EL (cell line): ENCODE measurements around the gene SELENOI.

Source experiments
- DNase-seq: peaks from one replicate; pipeline ENCODE4 v3.0.0-alpha.2; 2016

The SELENOI gene

DNA sequence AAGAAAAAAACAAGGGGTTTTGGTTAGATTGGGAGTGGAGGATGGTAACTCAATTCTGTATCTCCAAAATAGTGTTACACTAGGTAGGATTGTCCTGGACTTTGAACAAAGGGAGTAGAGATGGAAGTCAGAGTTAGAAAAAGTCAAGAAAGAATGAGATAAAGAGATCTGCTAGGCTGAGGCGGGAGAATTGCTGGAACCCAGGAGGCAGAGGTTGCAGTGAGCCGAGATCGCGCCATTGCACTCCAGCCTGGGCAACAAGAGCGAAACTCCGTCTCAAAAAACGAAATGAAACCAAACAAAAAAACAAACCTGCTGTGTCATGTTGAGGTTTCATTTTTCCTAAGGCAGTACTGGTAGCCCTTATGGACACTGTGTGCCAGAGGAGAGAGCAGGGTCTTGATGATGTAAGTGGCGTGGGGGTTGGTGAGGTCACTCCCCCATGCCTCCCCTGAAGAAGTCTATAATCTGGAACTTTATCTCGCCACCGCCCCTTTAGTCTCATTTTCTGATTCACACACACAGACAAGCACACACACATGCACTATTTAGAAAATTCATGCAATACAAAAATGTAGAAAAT is 66.2 kb downstream of the SELENOI start:
- DNase-seq: no peak

GRCh38 chr2:26414311-26414710 is 68.4 kb downstream of the SELENOI start:
- no peak for DNase-seq

GRCh38 chr2:26421961-26422360 is 76.0 kb downstream of the SELENOI start:
- DNase-seq: no peak

GRCh38 chr2:26422947-26423629 is 77.1 kb downstream of the SELENOI start:
- no peak for DNase-seq

DNA sequence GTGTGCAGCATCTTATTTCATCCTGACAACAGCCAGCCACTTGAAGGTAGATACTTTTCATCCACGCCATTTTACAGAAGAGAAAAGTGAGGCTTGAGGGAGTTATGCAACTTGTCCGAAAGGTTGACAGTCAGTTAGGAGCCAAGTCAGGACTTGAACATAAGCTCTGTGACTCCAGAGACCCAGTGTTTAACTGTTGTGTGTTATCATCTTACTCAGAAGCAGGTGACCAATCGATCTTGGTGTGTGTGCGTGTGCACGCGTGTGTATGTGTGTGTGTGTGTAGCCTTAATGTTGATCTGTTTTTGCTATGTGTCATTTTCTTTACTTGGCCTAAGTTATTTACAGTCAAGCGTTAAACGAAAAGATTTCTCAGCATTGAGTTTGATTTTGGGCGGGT is 77.8 kb downstream of the SELENOI start:
- DNase-seq: no peak

DNA sequence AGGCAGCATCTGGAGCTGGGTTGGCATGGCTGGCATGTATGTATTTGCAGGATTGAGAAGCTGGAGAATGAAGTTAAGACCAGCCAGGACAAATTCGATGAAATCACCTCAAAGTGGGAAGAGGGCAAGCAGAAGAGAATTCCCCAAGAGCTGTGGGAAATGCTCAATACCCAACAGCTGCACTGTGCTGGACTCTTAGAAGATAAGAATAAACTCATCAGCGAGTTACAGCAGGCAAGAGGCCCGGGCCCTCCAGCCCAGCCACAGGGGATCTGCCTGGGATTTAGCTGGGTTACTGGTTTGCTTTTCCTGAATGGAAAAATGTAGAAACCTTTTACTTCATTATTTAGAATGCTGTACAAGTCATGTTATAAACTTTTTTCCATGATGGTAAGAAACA is 78.3 kb downstream of the SELENOI start:
- no peak for DNase-seq

DNA sequence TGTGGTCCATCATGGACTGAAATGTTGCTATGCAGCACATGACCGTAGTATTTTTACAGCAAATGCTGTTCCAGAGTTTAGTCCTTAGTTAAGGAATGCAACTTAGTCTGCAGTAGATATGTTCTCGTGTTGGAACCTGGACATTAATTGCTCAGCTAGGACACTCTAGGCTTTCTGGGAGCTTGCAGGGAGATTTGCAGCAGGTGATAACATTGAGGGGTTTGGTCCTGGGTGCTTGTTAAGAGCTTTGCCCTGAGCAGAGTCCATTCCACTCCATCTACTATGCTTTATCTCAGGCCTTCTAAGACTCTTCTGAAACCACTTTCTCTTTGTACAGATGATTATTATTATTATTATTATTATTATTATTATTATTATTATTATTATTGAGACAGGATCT is 82.9 kb downstream of the SELENOI start:
- DNase-seq: no peak

GRCh38 chr2:26429779-26430578 is 84.0 kb downstream of the SELENOI start:
- DNase-seq: no peak

- DNase-seq: peak; percentile 49
These were observed 84.9 kb downstream of the SELENOI start for GRCh38 chr2:26430826-26431225.

- no peak for DNase-seq
These were observed 86.4 kb downstream of the SELENOI start for GRCh38 chr2:26432363-26432762.

DNA sequence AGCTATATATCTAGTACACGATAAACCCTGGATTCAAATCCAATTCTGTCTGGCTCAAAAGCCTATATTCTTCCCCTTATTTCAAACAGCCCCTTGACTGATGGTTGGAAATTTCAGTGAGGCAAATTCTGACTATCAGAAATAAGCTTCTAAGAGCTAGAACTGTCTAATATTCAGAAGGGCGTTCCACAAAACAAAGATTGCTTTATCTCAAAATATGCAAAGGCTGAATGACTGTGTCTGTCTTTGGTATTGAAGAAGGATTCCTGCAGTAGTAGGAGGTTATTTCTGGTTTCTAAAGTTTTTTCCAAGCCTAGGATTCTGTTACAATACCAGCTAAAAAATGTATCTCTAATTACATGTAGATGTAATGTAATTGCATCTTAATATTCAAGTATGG is 86.9 kb downstream of the SELENOI start:
- DNase-seq: no peak

- no peak for DNase-seq
These were observed 89.2 kb downstream of the SELENOI start for GRCh38 chr2:26435106-26435505.

DNA sequence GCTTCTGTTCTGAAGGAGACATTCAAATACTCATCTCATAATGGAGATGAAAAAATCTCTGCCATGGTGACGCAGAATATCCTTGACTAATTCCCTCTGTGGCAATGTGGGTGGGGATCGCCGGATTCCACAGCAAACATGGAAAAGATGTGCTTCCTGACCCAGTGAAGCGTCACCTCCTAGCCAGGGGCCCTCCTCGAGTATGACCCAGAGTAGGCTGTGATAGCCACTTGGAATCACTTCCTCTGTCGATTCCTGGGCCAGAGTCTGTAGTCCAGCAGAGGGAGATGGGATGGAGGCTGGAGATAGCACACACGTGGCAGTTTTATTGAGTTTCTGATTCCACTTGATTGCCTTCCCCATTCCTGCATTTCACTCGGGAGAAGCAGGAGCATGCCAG is 92.6 kb downstream of the SELENOI start:
- peak; percentile 81 for DNase-seq

- peak; percentile 25 for DNase-seq
These were observed 93.0 kb downstream of the SELENOI start for GRCh38 chr2:26438926-26439325.

GRCh38 chr2:26442301-26442700 is 96.4 kb downstream of the SELENOI start:
- no peak for DNase-seq

DNA sequence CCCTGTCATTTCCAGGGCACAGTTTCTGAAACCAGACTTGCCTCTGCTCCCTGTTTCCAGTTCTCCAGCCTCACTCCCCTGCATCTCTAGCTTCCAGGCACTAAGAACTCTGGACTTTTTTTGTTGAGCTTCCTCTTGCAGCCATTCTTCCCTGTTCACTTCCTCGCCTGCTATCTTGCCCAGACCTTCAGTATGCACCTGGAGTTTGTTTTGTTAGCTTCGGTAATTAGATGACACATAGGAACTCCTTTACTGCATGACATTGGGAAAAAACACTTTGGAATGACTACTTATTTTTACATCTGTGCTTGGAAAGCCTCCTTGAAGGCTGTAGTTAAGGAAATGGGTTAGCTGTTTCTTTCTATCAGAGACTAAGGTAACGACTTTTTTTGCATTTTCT is 96.8 kb downstream of the SELENOI start:
- DNase-seq: no peak

DNA sequence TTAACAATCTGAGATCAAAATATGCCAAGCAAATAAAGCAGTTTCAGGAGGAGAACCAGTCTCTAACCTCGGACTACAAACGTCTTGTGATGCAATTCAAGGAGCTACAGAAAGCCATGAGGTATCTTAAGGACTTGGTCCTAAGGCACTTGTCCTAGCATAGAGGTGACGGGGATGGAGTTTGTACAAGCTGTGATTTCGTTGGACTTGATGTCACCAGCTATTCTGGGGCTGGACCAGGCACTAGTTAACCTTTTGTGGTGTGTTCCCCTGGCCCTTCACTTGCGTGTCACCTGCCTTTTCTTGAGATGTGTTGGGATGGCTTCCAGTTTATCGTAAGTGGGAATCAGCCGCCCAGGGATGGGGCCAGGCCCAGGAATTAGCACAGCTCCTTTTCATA is 98.3 kb downstream of the SELENOI start:
- DNase-seq: no peak
